B cell (primary cell): ENCODE measurements around the gene SLC16A2. TPM values are rescaled to one million over a fixed set of nuclear protein-coding genes. Genes with fewer than 3 reads are reported as not detected.

ENCODE experiments used
- ATAC-seq: fragments of 200-7000 bp; cut with Tn5 transposase; one replicate; pipeline ENCODE4 v1.10.0; 2021; ENCODE audit warnings: low read depth, mild to moderate bottlenecking, moderate number of reproducible peaks, moderate library complexity
- CTCF ChIA-PET: fragments of 350-600 bp; sonication (Branson Sonifier 250); formaldehyde crosslinking; loops from one replicate; lab custom pipeline; 2021; ENCODE audit warnings: antibody characterized with exemption, inconsistent platforms; lab: Charles Lee
- POLR2A ChIA-PET: fragments of 350-600 bp; sonication (Branson Sonifier 250); formaldehyde crosslinking; loops from one replicate; lab custom pipeline; 2021; ENCODE audit warnings: antibody characterized with exemption; lab: Charles Lee
- DNase-seq: peaks from one replicate; pipeline ENCODE4 v3.0.0; 2013
- H2AFZ ChIP-seq: 2 replicates; pipeline ENCODE4 v1.6.1; 2012; ENCODE audit warnings: mild to moderate bottlenecking, low read depth, low read length; ENCODE audit not compliant: insufficient read depth, poor library complexity, severe bottlenecking
- H3K27ac ChIP-seq, 2 donors: 1 replicate in 1 of 2; 2 replicates in 1 of 2; pipeline ENCODE4 v1.5.1; 2012 to 2013; ENCODE audit warnings: low read length in 2 of 2, mild to moderate bottlenecking in 2 of 2, moderate library complexity in 1 of 2
- H3K27me3 ChIP-seq, 4 experiments: fragments of 200-600 bp in 1 of 4; sonication (generic) in 1 of 4; replicated peaks in 1 of 4; 1 replicate in 2 of 4; 2 replicates in 2 of 4; pipeline versions ENCODE4 v1.6.1 to v1.7.0; 2013 to 2016; ENCODE audit warnings: low read length in 3 of 4, mild to moderate bottlenecking in 2 of 4, mixed read lengths in 1 of 4, moderate library complexity in 1 of 4; ENCODE audit not compliant: insufficient read depth in 4 of 4, control insufficient read depth in 3 of 4; ENCODE audit errors: control extremely low read depth in 1 of 4
- H3K36me3 ChIP-seq, 2 experiments: replicated peaks in 1 of 2; 1 replicate in 1 of 2; 2 replicates in 1 of 2; pipeline versions ENCODE4 v1.6.1 to v1.7.1; 2013; ENCODE audit warnings: low read length in 1 of 2; ENCODE audit not compliant: insufficient read depth in 2 of 2, control insufficient read depth in 1 of 2; ENCODE audit errors: control extremely low read depth in 1 of 2, extremely low read depth in 1 of 2
- H3K4me1 ChIP-seq, 2 donors: fragments of 200-600 bp in 1 of 2; sonication (generic) in 1 of 2; 1 replicate in 1 of 2; 2 replicates in 1 of 2; pipeline versions ENCODE4 v1.5.1 to v1.6.1; 2013 to 2017; ENCODE audit warnings: low read length in 2 of 2; ENCODE audit not compliant: control insufficient read depth in 2 of 2, insufficient read depth in 2 of 2
- H3K4me2 ChIP-seq: replicated peaks from 2 replicates; pipeline ENCODE3; 2012; ENCODE audit warnings: mild to moderate bottlenecking, low read depth, low read length; ENCODE audit not compliant: poor library complexity, severe bottlenecking
- H3K4me3 ChIP-seq, 5 experiments: fragments of 200-600 bp in 1 of 5; sonication (generic) in 1 of 5; 1 replicate in 3 of 5; 2 replicates in 2 of 5; pipeline versions ENCODE4 v1.5.1 to v1.7.0; 2011 to 2016; ENCODE audit warnings: low read length in 4 of 5, mild to moderate bottlenecking in 4 of 5, low read depth in 2 of 5, control low read depth in 1 of 5, moderate library complexity in 1 of 5; ENCODE audit not compliant: insufficient read depth in 1 of 5; ENCODE audit errors: control extremely low read depth in 1 of 5, extremely low read depth in 1 of 5
- H3K79me2 ChIP-seq: fragments of 200-600 bp; sonication (generic); one replicate; pipeline ENCODE4 v1.6.0; 2016; ENCODE audit warnings: low read length; ENCODE audit not compliant: control insufficient read depth, insufficient read depth
- H3K9ac ChIP-seq: fragments of 200-600 bp; sonication (generic); 2 replicates; pipeline ENCODE4 v1.6.1; 2017; ENCODE audit warnings: mild to moderate bottlenecking, low read length, moderate library complexity
- H3K9me3 ChIP-seq, 3 donors: one replicate each; pipeline versions ENCODE4 v1.6.1 to v1.7.1; 2013; ENCODE audit warnings: low read length in 2 of 3; ENCODE audit not compliant: control insufficient read depth in 2 of 3, insufficient read depth in 1 of 3; ENCODE audit errors: control extremely low read depth in 1 of 3
- H4K20me1 ChIP-seq: 2 replicates; pipeline ENCODE4 v1.6.0; 2012; ENCODE audit warnings: mild to moderate bottlenecking, low read length; ENCODE audit not compliant: insufficient read depth, control insufficient read depth, poor library complexity, severe bottlenecking
- H3K27ac Mint-ChIP-seq: one replicate; pipeline ENCODE4 v1.8.0; 2021; ENCODE audit warnings: mixed read lengths
- H3K27me3 Mint-ChIP-seq: one replicate; pipeline ENCODE4 v1.8.0; 2021; ENCODE audit warnings: mixed read lengths
- H3K4me1 Mint-ChIP-seq: one replicate; pipeline ENCODE4 v1.8.0; 2021; ENCODE audit warnings: mixed read lengths
- H3K4me3 Mint-ChIP-seq: one replicate; pipeline ENCODE4 v1.8.0; 2021; ENCODE audit warnings: mixed read lengths
- H3K9me3 Mint-ChIP-seq: one replicate; pipeline ENCODE4 v1.8.0; 2022; ENCODE audit warnings: mixed read lengths; ENCODE audit not compliant: insufficient read depth
- CTCF ChIP-seq: fragments of 200-600 bp; IDR thresholded peaks from one replicate; pipeline ENCODE4 v1.8.0; 2022; ENCODE audit warnings: antibody characterized with exemption, mild to moderate bottlenecking
- EZH2 ChIP-seq: IDR thresholded peaks from 2 replicates; pipeline ENCODE4 v1.6.1; 2012; ENCODE audit warnings: borderline replicate concordance, low read depth, mild to moderate bottlenecking, moderate library complexity, low read length; ENCODE audit not compliant: insufficient read depth, poor library complexity, severe bottlenecking
- WGBS: methylation state at CpG from one replicate; pipeline ENCODE4 v1.1.5; 2013; ENCODE audit warnings: missing lambda C conversion rate; ENCODE audit not compliant: insufficient coverage; 5-methylcytosine and 5-hydroxymethylcytosine counted together
- intact Hi-C: fragments of 100-400 bp; cut with micrococcal nuclease; formaldehyde crosslinking; loops from one replicate; pipeline ENCODE4 v1.10.0; 2022
- polyA plus RNA-seq: library from polyadenylated mRNA; depleted of rRNA; stranded (reverse); fragments of >200 nt; gene quantifications from 2 replicates; pipeline ENCODE4 v1.2.3, GENCODE V29; 2012
- total RNA-seq, 2 donors: library from RNA; stranded (reverse); fragments of 120-200 nt in 1 of 2; gene quantifications; 1 replicate in 1 of 2; 2 replicates in 1 of 2; pipeline versions ENCODE4 v1.2.3 to v1.2.4, GENCODE V29; 2013 to 2022

Gene SLC16A2
- total and polyA plus RNA-seq, 2 donors (not counting 1 experiment from before 2014, with no cell fraction given), result not detected

GRCh38 chrX:74505437-74505836 is 84.1 kb downstream of the SLC16A2 start:
- intact Hi-C loops, result no loop called here
- POLR2A ChIA-PET, result no interaction called here

More at GRCh38 chrX:74505437-74505836, 84.1 kb downstream of the SLC16A2 start:
- Histone ChIP-seq H4K20me1 (no peaks in the 10 kb centered on the region), H3K36me3 (no peaks in the 10 kb centered on the region), H3K9me3 (no peaks in the 10 kb centered on the region), H3K4me1 (peaks cover 4 to 10% of the 10 kb centered on the region in 2 donors), H3K27me3 (no peaks in the 10 kb centered on the region), H3K27ac (no peak overlapping the region), H3K79me2 (no peaks in the 10 kb centered on the region), H3K4me3 (no peak overlapping the region), H3K4me2 (no peak overlapping the region), H2AFZ (no peak overlapping the region), H3K9ac (no peak overlapping the region)
- no peaks in the 10 kb centered on the region for H3K27me3 Mint-ChIP-seq
- no peak overlapping the region for H3K4me3 Mint-ChIP-seq
- H3K27ac Mint-ChIP-seq, result no peak overlapping the region
- no peaks in the 10 kb centered on the region for H3K9me3 Mint-ChIP-seq
- DNase-seq, result no peak
- TF ChIP-seq EZH2 (no peak), CTCF (no peak)
- H3K4me1 Mint-ChIP-seq, result peaks cover 9% of the 10 kb centered on the region
- CTCF ChIA-PET, result no interaction called here
- 67% methylated on average over 1 of the region's 2 CpGs for WGBS
- ATAC-seq, result no peak
